ENCODE measurements around the gene NOCT. TPM values are rescaled to one million over a fixed set of nuclear protein-coding genes. Genes with fewer than 3 reads are reported as not detected.

The NOCT gene
- total and polyA plus RNA-seq, 2 donors (not counting 1 experiment from before 2014, with no cell fraction given), result 2.6 to 3.8 TPM

GRCh38 chr4:139014371-139015268 lies 961 bp upstream of the NOCT start:
- DNase-seq, result no peak
- Histone ChIP-seq H3K4me3 (ENCODE audit: control extremely low read depth in 1 of 5, extremely low read depth in 1 of 5, insufficient read depth in 1 of 5, low read depth in 2 of 5, low read length in 4 of 5) (peak overlapping the region; percentile 39 to 82 (median 58)), H4K20me1 (ENCODE audit: control insufficient read depth, insufficient read depth, low read length, poor library complexity, severe bottlenecking) (no peaks in the 10 kb centered on the region), H3K4me2 (replicated peaks; ENCODE audit: low read depth, low read length, poor library complexity, severe bottlenecking) (peak overlapping the region; percentile 79), H3K27ac (ENCODE audit: low read length in 2 of 2) (peak overlapping the region; percentile 88 to 98), H3K27me3 (replicated peaks in 1 of 4; ENCODE audit: control extremely low read depth in 1 of 4, control insufficient read depth in 3 of 4, insufficient read depth in 4 of 4, low read length in 3 of 4) (no peaks in the 10 kb centered on the region), H3K9ac (ENCODE audit: low read length) (peak overlapping the region; percentile 87), H2AFZ (ENCODE audit: insufficient read depth, low read depth, low read length, poor library complexity, severe bottlenecking) (peak overlapping the region; percentile 75), H3K79me2 (ENCODE audit: control insufficient read depth, insufficient read depth, low read length) (peaks cover 22% of the 10 kb centered on the region), H3K36me3 (replicated peaks in 1 of 2; ENCODE audit: control extremely low read depth in 1 of 2, control insufficient read depth in 1 of 2, extremely low read depth in 1 of 2, insufficient read depth in 2 of 2, low read length in 1 of 2) (peaks cover 0 to 2% of the 10 kb centered on the region in 2 experiments), H3K4me1 (ENCODE audit: control insufficient read depth in 2 of 2, insufficient read depth in 2 of 2, low read length in 2 of 2) (peaks cover 14 to 18% of the 10 kb centered on the region in 2 donors), H3K9me3 (ENCODE audit: control extremely low read depth in 1 of 3, control insufficient read depth in 2 of 3, insufficient read depth in 1 of 3, low read length in 2 of 3) (no peaks in the 10 kb centered on the region)
- intact Hi-C loops (cut with micrococcal nuclease), result loop anchor here (1.0 to 5.0 kb wide), 8 partner anchors 16 to 1508 kb away; partner anchors contain the start of genes ELMOD2, NAA15 and SETD7
- Mint-ChIP-seq H3K4me1 (peaks cover 26% of the 10 kb centered on the region), H3K27ac (peak overlapping the region; percentile 98), H3K9me3 (ENCODE audit: insufficient read depth) (no peaks in the 10 kb centered on the region), H3K4me3 (peak overlapping the region; percentile 92), H3K27me3 (no peaks in the 10 kb centered on the region)
- ChIA-PET POLR2A (interaction anchor here (1.3 to 1.4 kb wide), 3 partner anchors 70 to 546 kb away, joined by 3 to 4 read pairs (median 4); no protein-coding TSS in a partner anchor), CTCF (interaction anchor here (0.8 to 2.4 kb wide), 3 partner anchors 13 to 37 kb away, joined by 4 to 13 read pairs (median 5); no protein-coding TSS in a partner anchor)
- TF ChIP-seq, protein P1, sequence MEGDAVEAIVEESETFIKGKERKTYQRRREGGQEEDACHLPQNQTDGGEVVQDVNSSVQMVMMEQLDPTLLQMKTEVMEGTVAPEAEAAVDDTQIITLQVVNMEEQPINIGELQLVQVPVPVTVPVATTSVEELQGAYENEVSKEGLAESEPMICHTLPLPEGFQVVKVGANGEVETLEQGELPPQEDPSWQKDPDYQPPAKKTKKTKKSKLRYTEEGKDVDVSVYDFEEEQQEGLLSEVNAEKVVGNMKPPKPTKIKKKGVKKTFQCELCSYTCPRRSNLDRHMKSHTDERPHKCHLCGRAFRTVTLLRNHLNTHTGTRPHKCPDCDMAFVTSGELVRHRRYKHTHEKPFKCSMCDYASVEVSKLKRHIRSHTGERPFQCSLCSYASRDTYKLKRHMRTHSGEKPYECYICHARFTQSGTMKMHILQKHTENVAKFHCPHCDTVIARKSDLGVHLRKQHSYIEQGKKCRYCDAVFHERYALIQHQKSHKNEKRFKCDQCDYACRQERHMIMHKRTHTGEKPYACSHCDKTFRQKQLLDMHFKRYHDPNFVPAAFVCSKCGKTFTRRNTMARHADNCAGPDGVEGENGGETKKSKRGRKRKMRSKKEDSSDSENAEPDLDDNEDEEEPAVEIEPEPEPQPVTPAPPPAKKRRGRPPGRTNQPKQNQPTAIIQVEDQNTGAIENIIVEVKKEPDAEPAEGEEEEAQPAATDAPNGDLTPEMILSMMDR (IDR thresholded peaks at IDR 0.05), result no peak
- TF ChIP-seq EZH2 (IDR thresholded peaks at IDR 0.05; ENCODE audit: borderline replicate concordance, insufficient read depth, low read depth, low read length, poor library complexity, severe bottlenecking), result no peak
- ATAC-seq (ENCODE audit: low read depth), result no peak
- 60% methylated on average over 9 of the region's 9 CpGs for WGBS (ENCODE audit: insufficient coverage)

Data from B cell (primary cell).